NOMO-1 (cell line): Measurements from ENCODE around the gene BBS9.

Experiments used
- DNase-seq, 2 experiments: peaks; one replicate each; lab custom pipeline; 2025; ENCODE audit not compliant: unreplicated experiment in 2 of 2; lab: John Stamatoyannopoulos, UW

Gene BBS9

DNA sequence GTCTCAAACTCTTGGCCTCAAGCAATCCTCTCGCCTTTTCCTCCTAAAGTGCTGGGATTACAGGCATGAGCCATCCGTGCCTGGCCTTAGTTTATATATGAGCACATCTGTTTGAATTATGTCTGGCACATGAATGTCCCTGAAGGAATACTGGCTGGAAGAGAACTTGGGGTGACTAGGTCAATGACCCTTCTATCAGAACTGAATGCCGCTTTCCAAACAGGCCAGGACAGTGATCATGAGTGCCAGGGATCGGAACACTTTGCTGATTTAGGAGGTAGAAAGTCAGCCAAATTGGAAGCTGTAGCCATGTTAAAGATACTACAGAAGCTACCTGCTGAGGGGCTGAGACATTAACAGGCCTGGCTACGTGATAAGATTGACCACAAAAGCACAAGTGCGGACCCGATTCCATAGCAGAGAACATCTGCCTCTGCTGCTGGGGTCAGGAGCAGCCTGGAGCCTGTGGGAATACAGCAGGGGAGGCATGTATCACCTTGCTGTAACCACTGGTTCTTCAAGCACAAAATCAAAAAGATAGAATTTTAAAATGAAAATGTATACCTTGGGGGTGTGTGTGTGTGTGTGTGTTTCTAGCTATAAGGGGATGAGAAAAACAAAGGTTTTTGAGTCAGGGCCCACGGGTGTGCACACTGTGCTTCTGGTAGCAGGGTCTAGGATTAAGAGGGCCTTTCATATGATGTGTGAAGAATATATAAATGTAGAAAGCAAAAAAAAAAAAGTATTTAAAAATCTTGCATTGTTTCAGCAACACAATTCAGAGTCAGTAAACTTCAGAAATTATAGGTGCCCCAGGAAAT lies 293.7 kb downstream of the BBS9 start:
- DNase-seq: no peak

DNA sequence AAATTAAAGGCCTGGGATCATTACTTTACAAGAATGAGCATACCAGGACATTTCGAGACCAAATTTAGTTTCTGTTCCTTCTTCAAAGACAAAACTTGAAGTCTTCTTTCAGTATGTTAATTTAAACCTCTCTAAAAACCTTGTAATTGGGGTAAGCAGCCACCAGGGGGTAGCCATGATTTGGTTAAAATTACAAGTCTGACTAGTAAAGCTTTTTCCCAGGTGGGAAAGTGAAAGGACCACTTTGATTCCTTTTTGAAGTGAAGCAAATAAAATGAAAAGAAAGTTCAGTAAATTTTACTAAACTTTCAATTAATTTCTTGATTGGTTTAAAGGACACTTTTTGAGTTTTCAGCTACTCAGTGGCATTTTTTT lies 294.3 kb downstream of the BBS9 start:
- peak; percentile 23 to 72 for DNase-seq

DNA sequence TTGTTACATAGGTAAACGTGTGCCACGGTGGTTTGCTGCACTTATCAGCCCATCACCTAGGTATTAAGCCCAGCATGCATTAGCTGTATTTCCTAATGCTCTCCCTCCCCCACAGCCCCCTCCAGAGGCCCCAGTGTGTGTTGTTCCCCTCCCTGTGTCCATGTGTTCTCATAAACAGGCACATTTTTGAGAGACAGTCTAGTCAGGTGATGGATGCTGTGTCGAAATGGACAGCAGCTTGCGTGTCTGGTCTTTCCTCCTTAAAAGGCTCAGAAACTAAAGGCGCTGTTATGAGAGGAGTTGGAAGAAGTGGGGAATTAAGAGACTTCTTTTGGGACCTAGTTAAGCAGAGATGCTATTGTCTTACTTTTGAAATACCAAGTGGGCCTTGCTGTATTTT lies 296.0 kb downstream of the BBS9 start:
- no peak for DNase-seq

DNA sequence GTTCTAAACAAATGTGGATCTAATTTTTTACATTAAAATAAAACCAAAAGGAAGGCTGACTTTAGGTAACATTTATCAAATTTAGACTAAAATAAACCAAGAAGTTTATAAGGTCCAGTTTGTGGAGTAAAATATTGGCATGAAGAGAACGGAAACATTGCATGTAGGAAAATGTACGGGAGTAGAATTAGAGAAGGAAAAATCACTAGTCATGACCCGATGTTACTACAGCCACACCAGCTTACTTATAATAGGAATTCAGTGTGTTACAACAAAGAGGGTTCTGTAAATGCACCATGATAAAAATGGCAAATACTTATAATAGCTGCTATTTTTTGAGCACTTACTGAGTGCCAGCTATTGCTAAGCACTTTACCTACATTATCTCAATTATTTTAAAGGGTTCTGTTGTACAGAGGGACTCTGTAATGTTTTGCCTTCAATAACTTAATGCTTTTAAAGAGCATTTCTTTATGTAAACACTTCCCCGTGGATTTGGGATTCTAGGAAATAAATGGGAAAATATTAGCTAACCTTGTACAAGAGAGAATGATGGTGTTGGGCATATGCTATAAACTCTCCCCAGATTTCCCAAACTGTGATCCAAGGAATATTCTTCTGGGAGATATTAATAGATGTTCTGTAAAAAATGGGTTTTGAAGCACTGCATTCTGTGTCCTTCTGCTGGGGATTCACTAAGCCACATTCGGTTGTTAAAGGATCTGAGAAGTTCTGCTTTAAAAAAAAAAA lies 296.7 kb downstream of the BBS9 start:
- no peak for DNase-seq

DNA sequence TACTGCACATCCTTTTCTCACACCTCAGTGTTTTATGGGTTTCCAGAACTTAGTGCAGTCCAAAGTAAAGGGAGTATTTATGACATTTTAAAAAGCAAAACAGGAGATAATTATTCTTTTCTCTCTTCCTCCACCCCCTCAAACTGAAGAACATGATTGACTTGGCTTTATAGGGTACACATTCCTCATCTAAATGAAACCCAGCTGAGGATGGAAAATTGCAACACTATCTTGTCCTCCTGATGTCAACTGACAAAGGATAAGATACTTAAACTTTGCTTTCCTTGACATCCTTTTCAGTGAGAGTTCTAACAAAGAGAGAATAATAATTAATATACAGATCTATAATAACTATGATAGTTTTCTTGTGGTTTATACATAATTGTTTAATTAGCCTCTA lies 299.1 kb downstream of the BBS9 start:
- no peak for DNase-seq

DNA sequence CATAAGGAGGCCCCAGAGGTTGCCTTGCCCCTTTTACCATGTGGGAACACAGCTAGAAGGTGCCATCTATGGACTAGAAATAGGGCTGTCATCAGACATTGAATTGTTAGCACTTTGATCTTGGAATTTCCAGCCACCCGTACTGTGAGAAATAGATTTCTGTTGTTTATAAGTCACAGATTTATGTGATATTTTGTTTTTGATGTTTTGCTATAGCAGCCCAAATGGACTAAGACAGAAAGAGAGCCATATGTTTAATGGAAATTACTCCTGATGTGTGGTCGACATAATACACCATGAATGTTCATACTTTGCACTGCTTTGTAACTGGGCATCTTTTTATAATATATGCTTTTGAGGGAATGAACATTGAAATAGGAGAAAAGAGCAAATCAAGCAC lies 302.2 kb downstream of the BBS9 start:
- DNase-seq: no peak

DNA sequence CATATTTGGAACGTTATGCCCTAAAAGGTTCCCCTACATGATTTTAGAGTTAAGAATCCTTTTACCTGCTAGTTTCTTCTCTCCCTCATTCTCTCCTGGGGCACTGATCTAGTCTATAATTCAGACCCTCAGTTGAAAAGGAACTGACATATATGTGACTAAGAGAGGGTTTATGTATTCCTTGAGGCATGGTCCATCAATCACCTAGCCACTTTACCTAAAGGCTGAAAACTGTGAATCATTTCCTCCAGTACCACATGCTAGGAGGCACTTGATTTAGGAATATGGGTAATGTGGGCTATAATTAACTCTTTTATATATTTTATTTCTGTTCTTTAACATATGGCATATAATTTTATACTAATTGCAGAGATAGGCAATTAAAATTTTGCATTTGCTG lies 303.5 kb downstream of the BBS9 start:
- no peak for DNase-seq

DNA sequence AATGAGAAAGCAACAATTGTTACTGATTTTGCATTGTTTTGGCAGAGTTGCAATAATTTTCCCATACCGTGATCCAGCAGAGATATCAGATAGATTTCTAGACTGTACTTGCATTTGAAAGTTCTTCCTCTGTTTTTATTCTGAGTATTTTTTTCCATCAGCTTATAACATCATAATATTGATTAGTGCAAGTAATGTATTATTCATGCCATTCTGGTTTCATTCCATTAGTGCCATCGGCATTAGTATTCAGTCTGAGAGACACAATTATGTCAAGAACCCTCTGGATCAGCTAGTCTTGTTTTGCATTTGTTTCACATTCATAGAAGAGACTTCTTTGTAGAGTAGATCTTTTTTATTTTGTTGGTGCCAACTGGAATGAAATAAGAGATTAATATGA lies 304.0 kb downstream of the BBS9 start:
- no peak for DNase-seq

DNA sequence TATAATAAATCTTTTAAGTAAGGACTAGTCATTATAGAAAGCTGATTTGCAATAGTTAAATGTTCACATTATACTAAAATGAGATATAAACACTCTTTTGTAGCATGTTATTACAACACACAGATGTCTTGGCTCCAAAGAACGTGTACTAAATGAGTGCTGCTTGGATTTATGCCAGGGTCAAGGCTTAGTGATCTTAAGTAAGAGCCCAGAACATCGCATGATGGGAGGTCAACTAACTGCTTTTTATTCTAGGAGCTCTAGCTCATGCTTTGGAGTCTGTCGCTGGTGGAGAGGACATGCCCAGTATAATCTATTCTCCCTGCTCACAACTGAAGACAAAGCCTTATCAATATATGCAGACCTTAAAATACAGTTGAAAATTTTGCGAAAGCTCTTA lies 315.1 kb downstream of the BBS9 start:
- no peak for DNase-seq

DNA sequence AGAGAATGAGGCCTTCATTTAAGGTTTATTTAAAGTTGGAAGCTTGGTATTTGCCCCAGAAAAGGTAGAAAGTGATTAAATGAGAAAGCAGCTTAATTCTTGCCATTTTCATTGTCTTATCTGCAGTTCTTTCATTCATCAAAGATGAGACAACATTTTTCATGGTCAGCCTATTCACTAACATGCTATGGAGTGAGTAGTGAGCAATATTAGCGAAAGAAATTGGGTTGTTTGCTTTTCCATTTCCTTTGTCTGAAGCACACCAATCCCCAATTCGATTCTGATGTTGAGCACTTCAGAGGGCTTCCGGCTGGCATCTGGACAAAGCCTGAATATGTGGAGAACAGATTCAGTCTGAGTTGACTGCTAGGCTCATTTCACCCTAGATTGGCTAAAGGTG lies 317.2 kb downstream of the BBS9 start:
- no peak for DNase-seq

DNA sequence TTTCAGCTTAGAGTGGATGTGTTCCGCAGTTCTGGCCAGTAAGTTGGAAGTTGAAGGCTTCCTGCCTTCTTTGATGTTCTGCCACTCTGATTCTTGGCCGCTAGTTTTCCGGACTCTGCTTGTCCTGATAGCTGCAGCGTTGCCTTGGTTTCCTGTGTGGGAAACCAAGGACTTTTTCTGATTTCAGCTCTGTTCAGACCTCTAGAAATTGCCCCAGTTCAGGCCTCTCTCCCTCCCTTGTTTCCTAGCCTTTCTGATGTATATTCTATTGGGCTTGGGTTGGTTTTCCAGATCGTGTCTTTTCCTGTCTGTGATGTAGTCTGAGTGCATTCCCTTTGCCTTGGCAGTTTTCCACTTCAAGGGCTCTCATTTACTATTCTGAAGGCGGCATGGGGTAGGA lies 318.7 kb downstream of the BBS9 start:
- DNase-seq: no peak

DNA sequence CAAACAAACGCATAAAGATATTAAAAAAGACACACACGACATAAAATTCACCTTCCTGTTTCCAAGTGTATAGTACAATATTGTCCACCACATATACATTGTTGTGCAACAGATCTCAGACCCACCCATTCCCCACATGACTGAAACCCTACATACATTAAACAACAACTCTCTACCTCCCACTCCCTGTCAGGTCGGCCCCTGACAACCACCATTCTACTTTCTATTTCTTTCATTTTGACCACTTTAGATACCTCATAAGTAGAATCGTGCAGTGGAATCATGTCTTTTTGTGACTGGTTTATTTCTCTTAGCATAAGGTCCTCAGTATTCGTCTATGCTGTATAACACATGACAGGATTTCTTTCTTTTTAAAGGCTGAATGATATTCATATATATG lies 320.5 kb downstream of the BBS9 start:
- no peak for DNase-seq

DNA sequence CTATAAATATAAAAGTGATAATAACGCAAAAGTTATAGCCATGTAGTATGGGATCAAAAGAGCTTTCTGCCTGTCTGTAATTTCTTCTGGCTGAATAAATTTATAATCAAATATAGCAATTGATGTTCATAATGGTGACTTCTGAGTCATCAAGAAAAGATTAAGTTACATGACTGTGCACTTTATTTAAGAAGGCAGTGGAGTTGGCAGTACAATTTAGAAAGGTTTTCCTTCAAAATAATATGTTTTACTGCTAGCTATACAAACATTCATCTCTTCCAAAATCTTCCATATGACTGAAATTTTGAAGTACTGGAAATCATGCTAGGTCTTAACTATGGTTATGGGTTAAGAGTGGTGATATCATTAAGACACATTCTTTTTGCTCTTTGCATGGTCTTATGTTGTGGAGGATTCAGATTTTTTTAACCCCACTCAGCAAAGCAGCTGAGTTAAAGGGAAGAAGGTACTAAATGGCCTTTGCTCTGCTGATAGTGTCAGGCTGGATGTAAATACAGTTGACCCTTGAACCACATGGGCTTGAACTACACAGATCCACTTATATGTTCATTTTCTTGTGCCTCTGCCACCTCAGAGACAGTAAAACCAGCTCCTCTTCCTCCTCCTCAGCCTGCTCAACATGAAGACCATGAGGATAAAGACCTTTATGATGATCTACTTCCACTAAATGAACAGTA lies 323.6 kb downstream of the BBS9 start:
- DNase-seq: no peak

DNA sequence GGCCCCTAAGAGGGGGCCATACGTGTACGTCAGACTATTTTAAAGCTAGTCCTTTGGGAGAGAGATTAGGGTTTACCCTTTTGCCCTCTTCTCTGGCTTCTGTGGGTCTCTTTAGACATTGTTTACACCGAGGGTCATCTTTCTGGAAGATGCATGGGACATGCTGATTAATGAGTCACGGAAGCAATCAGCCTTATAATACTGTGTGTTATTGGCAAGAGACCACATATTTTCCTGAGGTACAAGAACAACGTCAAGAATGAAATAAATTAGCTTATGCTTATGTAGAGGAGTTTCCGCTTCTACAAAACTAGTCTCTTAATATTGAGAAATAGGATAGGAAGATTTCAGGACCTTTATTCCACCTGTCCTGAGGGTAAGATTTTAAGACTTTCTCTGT lies 327.7 kb downstream of the BBS9 start:
- no peak for DNase-seq

DNA sequence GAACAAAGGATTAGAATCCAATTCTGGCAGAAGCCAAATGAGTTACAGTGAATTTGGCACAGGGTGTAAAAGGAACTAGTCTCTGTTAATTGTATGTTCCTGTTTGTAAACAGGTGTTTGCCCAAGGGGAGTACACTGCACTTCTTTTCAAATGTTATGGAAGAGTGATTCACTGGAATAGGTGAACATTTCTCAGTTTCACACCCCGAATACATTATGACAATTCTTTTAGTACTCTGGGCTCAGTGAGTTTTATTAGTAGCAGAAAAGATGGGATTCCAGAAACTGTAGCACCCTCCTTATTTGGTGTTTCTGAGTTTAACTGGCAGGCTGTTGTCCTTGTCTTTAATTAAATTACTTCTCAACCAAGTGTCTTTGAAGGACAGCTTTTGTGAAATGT lies 329.2 kb downstream of the BBS9 start:
- no peak for DNase-seq

DNA sequence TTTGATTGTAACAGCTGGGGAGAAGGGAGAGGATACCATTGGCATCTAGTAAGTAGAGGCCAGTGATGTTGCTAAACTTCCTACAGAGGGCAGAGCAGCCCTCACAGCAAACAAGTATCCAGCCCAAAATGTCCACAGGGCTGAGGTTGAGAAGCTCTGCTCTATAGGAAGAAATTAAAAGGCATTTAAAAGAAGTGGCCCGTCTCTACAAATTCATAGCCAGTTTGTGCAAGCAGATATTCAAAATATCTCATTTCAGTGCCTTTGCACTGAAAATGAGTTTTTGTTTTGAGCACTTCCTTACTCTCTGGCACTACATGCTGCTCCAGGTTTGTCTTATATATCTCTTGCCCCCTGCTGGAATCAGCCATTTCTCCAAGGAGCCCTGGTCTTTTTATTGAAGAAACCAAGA lies 330.0 kb downstream of the BBS9 start:
- peak; percentile 28 to 60 for DNase-seq

DNA sequence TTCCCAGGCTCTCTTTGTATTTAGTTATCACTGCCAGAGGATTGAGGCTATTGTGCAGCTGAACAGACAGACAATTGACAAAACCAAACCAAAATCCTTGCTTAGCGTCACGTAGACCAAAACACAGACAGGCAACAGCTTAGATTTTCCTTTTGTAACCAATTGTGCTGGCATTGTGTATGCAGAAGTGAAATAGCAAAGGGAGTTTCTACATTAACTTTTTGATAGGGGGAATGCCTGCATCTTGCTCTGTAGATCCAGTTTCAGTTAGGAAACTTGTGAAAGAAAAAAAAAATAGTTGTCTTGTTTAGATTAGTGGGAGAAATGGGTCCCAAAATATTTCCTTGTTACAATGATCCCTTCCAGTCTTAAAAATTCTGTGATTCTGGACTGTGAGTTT lies 333.8 kb downstream of the BBS9 start:
- DNase-seq: no peak

DNA sequence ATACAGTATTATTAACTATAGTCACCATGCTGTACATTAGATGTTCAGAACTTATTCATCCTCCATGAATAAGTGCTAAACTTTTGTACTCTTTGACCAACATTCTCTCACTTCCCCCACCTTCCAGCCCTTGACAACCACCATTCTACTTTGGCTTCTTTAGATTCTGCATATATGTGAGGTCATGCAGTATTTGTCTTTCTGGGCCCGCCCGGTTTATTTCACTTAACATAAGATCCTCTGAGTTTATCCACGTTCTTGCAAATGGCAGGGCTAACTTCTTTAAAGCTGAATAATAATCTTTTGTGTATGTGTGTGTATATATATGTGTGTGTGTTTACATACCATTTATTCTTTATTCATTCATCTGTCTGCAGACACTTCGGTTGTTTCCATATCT lies 336.8 kb downstream of the BBS9 start:
- DNase-seq: no peak

DNA sequence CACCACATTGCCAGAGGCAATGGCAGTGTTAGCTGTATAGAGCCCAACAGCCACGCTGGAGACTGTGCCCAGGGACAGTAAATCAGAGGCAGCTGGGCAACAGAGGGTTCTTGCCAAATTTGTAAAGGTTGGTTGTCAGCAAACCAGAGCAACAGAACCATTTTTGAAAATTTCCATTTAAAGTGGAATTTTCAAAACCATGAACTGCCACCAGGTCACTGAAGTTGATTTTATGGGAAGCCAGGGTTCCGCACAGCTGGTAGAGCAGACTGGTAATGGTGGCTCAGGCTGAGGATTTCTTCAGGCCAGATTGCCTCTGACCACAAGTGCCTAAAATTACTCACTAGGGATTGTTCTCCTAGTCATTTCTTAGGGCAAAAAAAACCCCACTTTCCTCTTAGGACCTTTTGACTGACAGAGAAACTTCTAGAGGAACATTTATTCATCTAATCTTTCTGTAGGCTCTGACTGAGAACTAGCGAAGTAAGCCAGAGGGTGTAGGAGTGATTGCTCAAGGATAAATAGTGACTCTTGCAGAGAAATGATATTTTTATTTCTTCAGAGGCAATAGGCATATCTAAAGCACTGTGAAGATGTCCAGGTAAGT lies 342.4 kb downstream of the BBS9 start:
- DNase-seq: no peak

DNA sequence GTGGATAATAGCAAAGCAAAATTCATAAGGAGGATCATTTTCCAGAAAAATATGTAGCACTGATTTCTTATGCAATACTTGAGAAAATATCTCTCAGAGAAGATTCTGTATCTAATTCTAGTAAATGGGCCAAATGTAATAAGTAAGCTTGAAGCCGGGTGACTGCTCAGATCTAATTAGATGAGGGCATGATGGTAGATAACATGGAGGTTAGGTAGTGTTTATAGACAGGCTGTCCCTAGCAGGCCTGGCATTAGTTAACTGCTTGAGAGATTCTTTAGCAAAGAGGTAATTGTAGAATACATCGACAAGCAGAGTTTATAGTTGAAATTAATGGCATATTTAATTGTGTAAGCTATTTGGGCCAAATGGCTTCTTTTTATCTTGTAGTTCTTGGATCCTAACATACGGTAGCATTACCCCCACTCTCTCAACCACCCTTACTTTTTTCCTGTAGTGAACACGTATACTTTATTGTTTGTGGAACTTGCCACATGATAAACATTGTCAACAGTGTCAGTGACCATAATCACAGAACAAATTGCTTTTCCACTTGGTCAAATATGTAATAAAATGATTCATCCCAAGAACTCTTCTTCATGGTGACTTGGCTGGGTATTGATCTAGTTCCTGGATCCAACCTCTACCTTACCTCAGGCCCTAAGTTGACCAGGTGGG lies 343.1 kb downstream of the BBS9 start:
- DNase-seq: no peak
